A673 (cell line): Measurements from ENCODE around the gene PNPLA5.

Experiments used
- EZH2 ChIP-seq: fragments of 200-600 bp; sonication (generic); IDR thresholded peaks from 2 replicates; pipeline ENCODE4 v1.6.1; 2017; ENCODE audit warnings: borderline replicate concordance, low read depth, mild to moderate bottlenecking, mixed read lengths, antibody characterized with exemption, low read length; ENCODE audit not compliant: poor library complexity, severe bottlenecking
- TF ChIP-seq, protein P1 (sequence below): fragments of 300-800, 200-600 bp; sonication (generic); conservative IDR thresholded peaks from 2 replicates; pipeline ENCODE4 v1.5.1; 2017; ENCODE audit warnings: low read depth, mild to moderate bottlenecking, antibody characterized with exemption, low read length, moderate library complexity, mixed read lengths

DNA sequence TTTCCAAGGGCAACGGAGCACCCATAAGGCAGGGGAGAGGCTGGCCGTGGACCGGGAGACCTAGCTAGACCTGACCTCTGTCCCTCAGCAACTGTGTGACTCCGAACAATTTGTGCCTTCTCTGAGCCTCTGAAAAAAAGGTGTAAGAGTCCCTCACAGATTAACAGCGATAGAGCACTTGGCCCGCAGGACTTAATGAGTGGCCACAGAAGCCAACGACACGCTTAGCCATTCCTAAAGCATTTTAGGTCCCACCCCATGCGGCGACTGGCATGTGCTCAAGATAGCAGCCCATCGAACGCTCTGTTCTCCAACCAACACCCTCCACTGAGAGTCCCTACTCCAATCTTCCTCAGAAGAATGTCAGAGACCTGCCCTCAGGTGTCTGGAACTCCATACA is 31.0 kb downstream of the PNPLA5 start:
- TF ChIP-seq, protein P1, sequence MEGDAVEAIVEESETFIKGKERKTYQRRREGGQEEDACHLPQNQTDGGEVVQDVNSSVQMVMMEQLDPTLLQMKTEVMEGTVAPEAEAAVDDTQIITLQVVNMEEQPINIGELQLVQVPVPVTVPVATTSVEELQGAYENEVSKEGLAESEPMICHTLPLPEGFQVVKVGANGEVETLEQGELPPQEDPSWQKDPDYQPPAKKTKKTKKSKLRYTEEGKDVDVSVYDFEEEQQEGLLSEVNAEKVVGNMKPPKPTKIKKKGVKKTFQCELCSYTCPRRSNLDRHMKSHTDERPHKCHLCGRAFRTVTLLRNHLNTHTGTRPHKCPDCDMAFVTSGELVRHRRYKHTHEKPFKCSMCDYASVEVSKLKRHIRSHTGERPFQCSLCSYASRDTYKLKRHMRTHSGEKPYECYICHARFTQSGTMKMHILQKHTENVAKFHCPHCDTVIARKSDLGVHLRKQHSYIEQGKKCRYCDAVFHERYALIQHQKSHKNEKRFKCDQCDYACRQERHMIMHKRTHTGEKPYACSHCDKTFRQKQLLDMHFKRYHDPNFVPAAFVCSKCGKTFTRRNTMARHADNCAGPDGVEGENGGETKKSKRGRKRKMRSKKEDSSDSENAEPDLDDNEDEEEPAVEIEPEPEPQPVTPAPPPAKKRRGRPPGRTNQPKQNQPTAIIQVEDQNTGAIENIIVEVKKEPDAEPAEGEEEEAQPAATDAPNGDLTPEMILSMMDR = no peak
- no peak for TF ChIP-seq EZH2
